Measurements from ENCODE around the gene WNK4.

GRCh38 chr17:42778570-42778969 lies 1.8 kb upstream of the WNK4 start:
- TF ChIP-seq POU6F1 (CRISPR knock-in tag; IDR thresholded peaks at IDR 0.05; ENCODE audit: borderline replicate concordance, low read depth) (no peak), OSR1 (CRISPR knock-in tag; IDR thresholded peaks at IDR 0.05) (no peak), RARB (CRISPR knock-in tag; IDR thresholded peaks at IDR 0.05) (no peak), PATZ1 (CRISPR knock-in tag; IDR thresholded peaks at IDR 0.05; ENCODE audit: borderline replicate concordance) (no peak), SNAI2 (CRISPR knock-in tag; IDR thresholded peaks at IDR 0.05) (no peak), GLIS3 (CRISPR knock-in tag; IDR thresholded peaks at IDR 0.05) (no peak), CSRNP3 (CRISPR knock-in tag; IDR thresholded peaks at IDR 0.05) (no peak), TOX (CRISPR knock-in tag; IDR thresholded peaks at IDR 0.05; ENCODE audit: borderline replicate concordance) (no peak)
- TF ChIP-seq, protein P1, sequence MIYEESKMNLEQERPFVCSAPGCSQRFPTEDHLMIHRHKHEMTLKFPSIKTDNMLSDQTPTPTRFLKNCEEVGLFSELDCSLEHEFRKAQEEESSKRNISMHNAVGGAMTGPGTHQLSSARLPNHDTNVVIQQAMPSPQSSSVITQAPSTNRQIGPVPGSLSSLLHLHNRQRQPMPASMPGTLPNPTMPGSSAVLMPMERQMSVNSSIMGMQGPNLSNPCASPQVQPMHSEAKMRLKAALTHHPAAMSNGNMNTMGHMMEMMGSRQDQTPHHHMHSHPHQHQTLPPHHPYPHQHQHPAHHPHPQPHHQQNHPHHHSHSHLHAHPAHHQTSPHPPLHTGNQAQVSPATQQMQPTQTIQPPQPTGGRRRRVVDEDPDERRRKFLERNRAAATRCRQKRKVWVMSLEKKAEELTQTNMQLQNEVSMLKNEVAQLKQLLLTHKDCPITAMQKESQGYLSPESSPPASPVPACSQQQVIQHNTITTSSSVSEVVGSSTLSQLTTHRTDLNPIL (CRISPR knock-in tag; IDR thresholded peaks at IDR 0.05; ENCODE audit: low read depth): no peak
